ENCODE measurements around the gene RCVRN.

GRCh38 chr17:9916108-9916507 is 11.0 kb upstream of the RCVRN start:
- peak in 1 of 3 donors; percentile 57 for TF ChIP-seq POLR2AphosphoS5 (IDR thresholded peaks at IDR 0.05)
- no peak for TF ChIP-seq CTCF (IDR thresholded peaks at IDR 0.05 in 8 of 11, conservative IDR thresholded peaks at IDR 0.05 in 3 of 11)

All from spleen (tissue), 7 donors.